HepG2 (cell line): ENCODE results near the gene TMEM120A. TPM values are rescaled to one million over a fixed set of nuclear protein-coding genes. Genes with fewer than 3 reads are reported as not detected.

Experiments
- PAXIP1 ChIP-seq: sonication (generic); formaldehyde crosslinking; conservative IDR thresholded peaks from 2 replicates; pipeline ENCODE4 v1.4.0; 2020; ENCODE audit warnings: mild to moderate bottlenecking, missing genetic modification reagents, moderate library complexity
- PHF5A ChIP-seq: IDR thresholded peaks from one replicate; pipeline ENCODE4 v1.6.1; 2018; ENCODE audit warnings: low read depth, missing genetic modification reagents; ENCODE audit not compliant: unreplicated experiment
- SUZ12 ChIP-seq: fragments of 150-350 bp; IDR thresholded peaks from 2 replicates; pipeline ENCODE4 v1.6.1; 2014; ENCODE audit warnings: low read depth, low read length
- THYN1 ChIP-seq: sonication (generic); formaldehyde crosslinking; IDR thresholded peaks from 2 replicates; pipeline ENCODE4 v1.8.1; 2023; ENCODE audit warnings: low read depth, mild to moderate bottlenecking, moderate library complexity, missing genetic modification reagents, borderline replicate concordance
- ZHX1 ChIP-seq: sonication (generic); formaldehyde crosslinking; IDR thresholded peaks from 2 replicates; pipeline ENCODE4 v1.8.1; 2022; ENCODE audit warnings: low read depth, mild to moderate bottlenecking, missing genetic modification reagents
- ZNF12 ChIP-seq: sonication (generic); formaldehyde crosslinking; IDR thresholded peaks from 2 replicates; pipeline ENCODE4 v1.5.0; 2020; ENCODE audit warnings: missing genetic modification reagents
- ZNF20 ChIP-seq: sonication (generic); formaldehyde crosslinking; IDR thresholded peaks from 2 replicates; pipeline ENCODE4 v1.4.0; 2020; ENCODE audit warnings: mild to moderate bottlenecking, moderate library complexity, missing genetic modification reagents
- ZNF431 ChIP-seq: sonication (generic); formaldehyde crosslinking; IDR thresholded peaks from 2 replicates; pipeline ENCODE4 v1.9.0; 2022; ENCODE audit warnings: missing genetic modification reagents, low read depth, mild to moderate bottlenecking, borderline replicate concordance
- ZNF451 ChIP-seq: sonication (generic); formaldehyde crosslinking; IDR thresholded peaks from 2 replicates; pipeline ENCODE4 v1.5.0; 2020; ENCODE audit warnings: mild to moderate bottlenecking, missing genetic modification reagents
- ZSCAN29 ChIP-seq: sonication (generic); formaldehyde crosslinking; conservative IDR thresholded peaks from 2 replicates; pipeline ENCODE4 v1.4.0; 2020; ENCODE audit warnings: mild to moderate bottlenecking, missing genetic modification reagents
- polyA plus RNA-seq, 8 experiments: library from polyadenylated mRNA; depleted of rRNA in 3 of 8; stranded (reverse) in 7 of 8; unstranded in 1 of 8; fragments of >200 nt; fragmentation: Illumina TruSeq in 4 of 8; extraction: Trizol in 4 of 8; gene quantifications; 2 replicates each; pipeline versions ENCODE4 v1.2.1 to v1.2.3, GENCODE V29; 2011 to 2016; ENCODE audit warnings: low read depth in 4 of 8, missing spikeins in 1 of 8, mixed read lengths in 1 of 8; ENCODE audit not compliant: insufficient read depth in 1 of 8
- total RNA-seq, 5 experiments: library from RNA; depleted of rRNA; stranded (reverse); fragments of >200 nt; fragmentation: Illumina TruSeq; extraction: Trizol; gene quantifications; 2 replicates each; pipeline ENCODE4 v1.2.3, GENCODE V29; 2016; ENCODE audit warnings: low read depth in 1 of 5
- TF ChIP-seq, protein P1 (sequence below): sonication (generic); formaldehyde crosslinking; IDR thresholded peaks from 2 replicates; pipeline ENCODE4 v1.8.1; 2022; ENCODE audit warnings: mild to moderate bottlenecking, missing genetic modification reagents
- TF ChIP-seq, protein P2 (sequence below): sonication (generic); formaldehyde crosslinking; IDR thresholded peaks from 2 replicates; pipeline ENCODE4 v1.5.1; 2020; ENCODE audit warnings: mild to moderate bottlenecking, missing genetic modification reagents, borderline replicate concordance

TMEM120A gene
- total and polyA plus RNA-seq, 2 of the 13 experiments (the other 11 are each of a cell fraction or from before 2014, with no cell fraction given), result 40.3 to 102 TPM

GRCh38 chr7:75962607-75963380, 31.6 kb downstream of the TMEM120A start (continued):
- TF ChIP-seq, protein P1, sequence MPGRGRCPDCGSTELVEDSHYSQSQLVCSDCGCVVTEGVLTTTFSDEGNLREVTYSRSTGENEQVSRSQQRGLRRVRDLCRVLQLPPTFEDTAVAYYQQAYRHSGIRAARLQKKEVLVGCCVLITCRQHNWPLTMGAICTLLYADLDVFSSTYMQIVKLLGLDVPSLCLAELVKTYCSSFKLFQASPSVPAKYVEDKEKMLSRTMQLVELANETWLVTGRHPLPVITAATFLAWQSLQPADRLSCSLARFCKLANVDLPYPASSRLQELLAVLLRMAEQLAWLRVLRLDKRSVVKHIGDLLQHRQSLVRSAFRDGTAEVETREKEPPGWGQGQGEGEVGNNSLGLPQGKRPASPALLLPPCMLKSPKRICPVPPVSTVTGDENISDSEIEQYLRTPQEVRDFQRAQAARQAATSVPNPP (CRISPR knock-in tag), result 0 out of 2 replicates have a peak, but pooled peaks have one; percentile 37
- TF ChIP-seq THYN1 (CRISPR knock-in tag), result no peak
- TF ChIP-seq, protein P2, sequence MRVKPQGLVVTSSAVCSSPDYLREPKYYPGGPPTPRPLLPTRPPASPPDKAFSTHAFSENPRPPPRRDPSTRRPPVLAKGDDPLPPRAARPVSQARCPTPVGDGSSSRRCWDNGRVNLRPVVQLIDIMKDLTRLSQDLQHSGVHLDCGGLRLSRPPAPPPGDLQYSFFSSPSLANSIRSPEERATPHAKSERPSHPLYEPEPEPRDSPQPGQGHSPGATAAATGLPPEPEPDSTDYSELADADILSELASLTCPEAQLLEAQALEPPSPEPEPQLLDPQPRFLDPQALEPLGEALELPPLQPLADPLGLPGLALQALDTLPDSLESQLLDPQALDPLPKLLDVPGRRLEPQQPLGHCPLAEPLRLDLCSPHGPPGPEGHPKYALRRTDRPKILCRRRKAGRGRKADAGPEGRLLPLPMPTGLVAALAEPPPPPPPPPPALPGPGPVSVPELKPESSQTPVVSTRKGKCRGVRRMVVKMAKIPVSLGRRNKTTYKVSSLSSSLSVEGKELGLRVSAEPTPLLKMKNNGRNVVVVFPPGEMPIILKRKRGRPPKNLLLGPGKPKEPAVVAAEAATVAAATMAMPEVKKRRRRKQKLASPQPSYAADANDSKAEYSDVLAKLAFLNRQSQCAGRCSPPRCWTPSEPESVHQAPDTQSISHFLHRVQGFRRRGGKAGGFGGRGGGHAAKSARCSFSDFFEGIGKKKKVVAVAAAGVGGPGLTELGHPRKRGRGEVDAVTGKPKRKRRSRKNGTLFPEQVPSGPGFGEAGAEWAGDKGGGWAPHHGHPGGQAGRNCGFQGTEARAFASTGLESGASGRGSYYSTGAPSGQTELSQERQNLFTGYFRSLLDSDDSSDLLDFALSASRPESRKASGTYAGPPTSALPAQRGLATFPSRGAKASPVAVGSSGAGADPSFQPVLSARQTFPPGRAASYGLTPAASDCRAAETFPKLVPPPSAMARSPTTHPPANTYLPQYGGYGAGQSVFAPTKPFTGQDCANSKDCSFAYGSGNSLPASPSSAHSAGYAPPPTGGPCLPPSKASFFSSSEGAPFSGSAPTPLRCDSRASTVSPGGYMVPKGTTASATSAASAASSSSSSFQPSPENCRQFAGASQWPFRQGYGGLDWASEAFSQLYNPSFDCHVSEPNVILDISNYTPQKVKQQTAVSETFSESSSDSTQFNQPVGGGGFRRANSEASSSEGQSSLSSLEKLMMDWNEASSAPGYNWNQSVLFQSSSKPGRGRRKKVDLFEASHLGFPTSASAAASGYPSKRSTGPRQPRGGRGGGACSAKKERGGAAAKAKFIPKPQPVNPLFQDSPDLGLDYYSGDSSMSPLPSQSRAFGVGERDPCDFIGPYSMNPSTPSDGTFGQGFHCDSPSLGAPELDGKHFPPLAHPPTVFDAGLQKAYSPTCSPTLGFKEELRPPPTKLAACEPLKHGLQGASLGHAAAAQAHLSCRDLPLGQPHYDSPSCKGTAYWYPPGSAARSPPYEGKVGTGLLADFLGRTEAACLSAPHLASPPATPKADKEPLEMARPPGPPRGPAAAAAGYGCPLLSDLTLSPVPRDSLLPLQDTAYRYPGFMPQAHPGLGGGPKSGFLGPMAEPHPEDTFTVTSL (CRISPR knock-in tag), result peak; percentile 68; the same call in 1 of the 2 replicates
- TF ChIP-seq SUZ12, result no peak
- no peak for TF ChIP-seq ZNF12 (CRISPR knock-in tag)
- peak; percentile 59; the same call in 1 of the 2 replicates for TF ChIP-seq ZHX1 (CRISPR knock-in tag)
- 0 out of 2 replicates have a peak, but pooled peaks have one; percentile 42 for TF ChIP-seq ZNF451 (CRISPR knock-in tag)
- TF ChIP-seq ZNF20 (CRISPR knock-in tag), result no peak
- no peak for TF ChIP-seq PHF5A (CRISPR knock-in tag)
- no peak for TF ChIP-seq ZNF431 (CRISPR knock-in tag)
- TF ChIP-seq ZSCAN29 (CRISPR knock-in tag), result peak; percentile 45; the same call in 1 of the 2 replicates
- TF ChIP-seq PAXIP1 (CRISPR knock-in tag), result peak; percentile 94
